Stimulated activated memory B cell treated with anti-CD40 and anti-IgM and Interleukin-4, amounts not matched to agents 10 μg/mL and 1 μg/mL and 100 μg/mL, for 72 hours (primary cell): ENCODE results near the gene DOCK10.
A peak's percentile ranks its signal among the peaks of the same experiment; 100 is the strongest.

Experiments
- ATAC-seq: fragments of 150-1000 bp; cut with Tn5 transposase; 2 replicates; pipeline ENCODE4 v1.10.0; 2021
- H3K27ac Mint-ChIP-seq: one replicate; pipeline ENCODE4 v1.8.0; 2022; ENCODE audit warnings: mild to moderate bottlenecking, mixed read lengths
- H3K27me3 Mint-ChIP-seq: one replicate; pipeline ENCODE4 v1.8.0; 2022; ENCODE audit warnings: mixed read lengths
- H3K36me3 Mint-ChIP-seq: one replicate; pipeline ENCODE4 v1.8.0; 2022; ENCODE audit warnings: mixed read lengths
- H3K4me1 Mint-ChIP-seq: one replicate; pipeline ENCODE4 v1.8.0; 2022; ENCODE audit warnings: mixed read lengths
- H3K4me3 Mint-ChIP-seq: one replicate; pipeline ENCODE4 v1.8.0; 2022; ENCODE audit warnings: mild to moderate bottlenecking, moderate library complexity, mixed read lengths
- H3K9me3 Mint-ChIP-seq: one replicate; pipeline ENCODE4 v1.8.0; 2022; ENCODE audit warnings: mixed read lengths

Gene DOCK10

GRCh38 chr2:224793946-224794345 lies 248.3 kb downstream of the DOCK10 start:
- Mint-ChIP-seq H3K4me3 (no peak overlapping the region), H3K36me3 (peaks cover 59% of the 10 kb centered on the region), H3K27me3 (no peaks in the 10 kb centered on the region), H3K27ac (no peak overlapping the region), H3K4me1 (peaks cover 5% of the 10 kb centered on the region), H3K9me3 (no peaks in the 10 kb centered on the region)
- ATAC-seq, result no peak

DNA sequence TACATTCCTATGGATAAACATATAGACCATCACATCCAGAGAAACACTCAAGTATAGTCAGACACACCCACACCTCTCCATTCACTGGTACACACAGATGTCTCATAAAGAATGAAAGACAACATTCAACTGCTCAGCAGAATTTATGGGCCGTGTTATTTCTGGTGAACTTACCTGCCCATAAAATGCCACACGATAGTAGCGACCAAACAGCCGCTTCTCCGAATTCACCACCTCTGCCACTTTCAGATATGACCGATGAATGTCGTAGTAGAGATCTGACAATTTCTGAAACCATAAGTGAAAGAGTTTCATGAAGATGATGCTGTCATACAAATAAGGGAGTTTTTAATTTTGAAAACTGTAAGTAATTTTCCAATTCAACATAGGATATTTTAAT lies 255.4 kb downstream of the DOCK10 start:
- no peak overlapping the region for H3K27ac Mint-ChIP-seq
- H3K4me3 Mint-ChIP-seq, result no peak overlapping the region
- H3K27me3 Mint-ChIP-seq, result no peaks in the 10 kb centered on the region
- ATAC-seq, result no peak
- no peaks in the 10 kb centered on the region for H3K4me1 Mint-ChIP-seq
- peaks cover 65% of the 10 kb centered on the region for H3K36me3 Mint-ChIP-seq
- no peaks in the 10 kb centered on the region for H3K9me3 Mint-ChIP-seq

DNA sequence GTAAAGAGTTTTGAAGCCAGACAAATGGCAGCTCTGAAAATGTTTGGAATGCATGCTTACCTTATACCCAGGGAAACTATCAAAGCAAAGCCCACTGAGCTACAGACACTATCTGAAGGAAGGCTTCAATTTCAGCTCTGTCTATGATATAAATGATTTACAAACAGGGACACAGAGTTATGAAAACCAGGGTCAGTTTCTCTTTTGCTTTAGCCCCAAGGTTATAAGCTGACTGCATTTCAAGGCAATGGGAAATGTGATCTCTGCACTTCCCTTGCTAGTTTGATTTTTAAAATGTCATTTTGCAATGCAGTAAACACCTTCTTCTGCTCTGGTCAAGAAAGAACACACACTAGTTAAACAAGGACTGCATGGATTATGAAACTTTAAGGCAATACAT lies 260.9 kb downstream of the DOCK10 start:
- H3K36me3 Mint-ChIP-seq, result peaks cover 47% of the 10 kb centered on the region
- no peak for ATAC-seq
- H3K27ac Mint-ChIP-seq, result no peak overlapping the region

DNA sequence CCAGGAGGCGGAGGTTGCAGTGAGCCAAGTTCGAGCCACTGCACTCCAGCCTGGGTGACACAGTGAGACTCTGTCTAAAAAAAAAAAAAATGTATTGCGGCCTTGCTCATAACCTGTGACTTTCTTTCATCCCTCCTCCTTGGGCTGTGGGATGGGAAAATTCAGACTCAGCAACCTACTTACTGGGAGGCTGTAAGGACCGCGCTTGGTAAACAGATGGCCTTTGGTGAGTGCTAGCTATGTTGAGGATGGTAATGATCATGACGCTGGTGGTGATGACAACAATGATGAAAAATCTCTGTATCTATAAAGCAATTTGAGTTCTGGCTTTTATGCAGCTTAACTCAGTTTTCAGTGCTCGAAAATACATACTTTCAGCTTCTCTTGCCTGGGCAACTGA lies 261.4 kb downstream of the DOCK10 start:
- Mint-ChIP-seq H3K4me3 (no peak overlapping the region), H3K27me3 (no peaks in the 10 kb centered on the region), H3K9me3 (no peaks in the 10 kb centered on the region), H3K36me3 (peaks cover 45% of the 10 kb centered on the region), H3K4me1 (peaks cover 8% of the 10 kb centered on the region), H3K27ac (no peak overlapping the region)
- no peak for ATAC-seq

More for the DNA sequence above, 260.9 kb downstream of the DOCK10 start:
- no peak overlapping the region for H3K4me3 Mint-ChIP-seq
- no peaks in the 10 kb centered on the region for H3K9me3 Mint-ChIP-seq
- no peaks in the 10 kb centered on the region for H3K27me3 Mint-ChIP-seq
- peaks cover 8% of the 10 kb centered on the region for H3K4me1 Mint-ChIP-seq

GRCh38 chr2:224780106-224780505 lies 262.2 kb downstream of the DOCK10 start:
- Mint-ChIP-seq H3K27me3 (no peaks in the 10 kb centered on the region), H3K27ac (no peak overlapping the region), H3K9me3 (no peaks in the 10 kb centered on the region), H3K4me1 (peaks cover 8% of the 10 kb centered on the region), H3K36me3 (peaks cover 42% of the 10 kb centered on the region), H3K4me3 (no peak overlapping the region)
- ATAC-seq, result no peak

DNA sequence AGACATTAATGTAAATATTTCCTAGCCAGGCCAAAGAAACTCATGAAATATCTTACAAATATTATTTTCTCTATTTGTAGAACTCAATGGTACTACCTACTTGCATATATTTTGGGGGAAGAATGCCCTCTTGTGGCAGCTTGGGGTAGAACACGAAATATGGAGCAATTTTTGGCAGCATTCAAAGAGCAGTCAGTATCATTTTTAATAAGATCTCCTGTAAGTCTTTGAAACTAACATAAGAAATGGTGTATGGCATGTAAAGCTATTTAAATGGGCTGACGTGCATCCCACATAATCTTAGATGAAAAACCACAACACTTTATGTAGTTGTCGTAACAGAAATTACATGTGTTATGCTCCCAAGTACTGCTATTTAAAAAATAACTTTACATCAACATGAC lies 263.8 kb downstream of the DOCK10 start:
- no peaks in the 10 kb centered on the region for H3K9me3 Mint-ChIP-seq
- peak; percentile 67 for ATAC-seq
- H3K27ac Mint-ChIP-seq, result peak overlapping the region; percentile 7
- peaks cover 45% of the 10 kb centered on the region for H3K36me3 Mint-ChIP-seq
- peaks cover 8% of the 10 kb centered on the region for H3K4me1 Mint-ChIP-seq
- no peaks in the 10 kb centered on the region for H3K27me3 Mint-ChIP-seq
- H3K4me3 Mint-ChIP-seq, result no peak overlapping the region

DNA sequence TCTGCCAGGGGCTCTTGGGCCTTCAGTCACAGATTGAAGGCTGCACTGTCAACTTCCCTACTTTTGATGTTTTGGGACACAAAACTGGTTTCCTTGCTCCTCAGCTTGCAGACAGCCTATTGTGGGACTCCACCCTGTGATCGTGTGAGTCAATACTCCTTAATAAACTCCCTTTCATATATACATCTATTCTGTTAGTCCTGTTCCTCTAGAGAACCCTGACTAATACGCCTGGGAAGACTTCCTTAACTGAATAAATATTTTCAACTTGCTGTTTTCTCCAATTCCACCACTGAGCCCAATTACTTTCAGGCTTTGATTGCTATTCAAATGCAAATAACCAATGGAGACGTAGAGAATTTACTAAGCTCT lies 264.7 kb downstream of the DOCK10 start:
- H3K36me3 Mint-ChIP-seq, result peaks cover 47% of the 10 kb centered on the region
- no peak for ATAC-seq
- no peak overlapping the region for H3K4me3 Mint-ChIP-seq
- H3K9me3 Mint-ChIP-seq, result no peaks in the 10 kb centered on the region
- no peaks in the 10 kb centered on the region for H3K27me3 Mint-ChIP-seq
- peak overlapping the region; percentile 7 for H3K27ac Mint-ChIP-seq
- H3K4me1 Mint-ChIP-seq, result peaks cover 9% of the 10 kb centered on the region

DNA sequence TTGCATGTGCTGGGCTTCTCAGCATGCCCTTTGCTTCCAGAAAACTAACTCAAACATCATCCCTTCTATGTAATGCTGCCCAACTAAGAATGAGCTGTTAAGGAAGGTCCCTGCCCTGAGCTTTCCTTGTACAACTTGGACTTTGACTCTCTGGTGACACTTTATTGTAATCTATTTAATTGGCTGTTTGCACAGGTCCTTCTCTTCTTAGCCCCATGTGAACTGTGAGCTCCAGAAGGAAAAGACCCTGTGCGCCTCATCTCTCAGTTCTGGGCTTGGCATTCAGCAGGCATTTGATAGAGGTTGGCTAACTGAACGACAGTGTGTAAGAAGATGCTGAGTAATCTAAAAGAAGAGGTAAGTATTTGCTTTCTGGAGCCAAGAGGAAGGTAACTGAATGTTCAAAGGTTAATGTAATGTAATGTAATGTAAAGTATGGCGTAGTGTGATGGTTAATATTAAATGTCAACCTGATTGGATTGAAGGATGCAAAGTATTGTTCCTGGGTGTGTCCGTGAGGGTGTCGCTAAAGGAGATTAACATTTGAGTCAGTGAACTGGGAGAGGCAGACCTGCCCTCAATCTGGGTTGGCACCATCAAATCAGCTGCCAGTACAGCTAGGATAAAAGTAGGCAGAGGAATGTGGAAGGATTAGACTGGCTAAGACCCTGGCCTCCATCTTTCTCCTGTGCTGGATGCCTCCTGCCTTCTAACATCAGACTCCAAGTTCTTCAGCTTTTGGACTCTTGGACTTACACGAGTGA lies 265.3 kb downstream of the DOCK10 start:
- Mint-ChIP-seq H3K9me3 (no peaks in the 10 kb centered on the region), H3K4me3 (no peak overlapping the region), H3K27ac (peak overlapping the region; percentile 7), H3K36me3 (peaks cover 53% of the 10 kb centered on the region), H3K27me3 (no peaks in the 10 kb centered on the region), H3K4me1 (peaks cover 13% of the 10 kb centered on the region)
- ATAC-seq, result no peak

DNA sequence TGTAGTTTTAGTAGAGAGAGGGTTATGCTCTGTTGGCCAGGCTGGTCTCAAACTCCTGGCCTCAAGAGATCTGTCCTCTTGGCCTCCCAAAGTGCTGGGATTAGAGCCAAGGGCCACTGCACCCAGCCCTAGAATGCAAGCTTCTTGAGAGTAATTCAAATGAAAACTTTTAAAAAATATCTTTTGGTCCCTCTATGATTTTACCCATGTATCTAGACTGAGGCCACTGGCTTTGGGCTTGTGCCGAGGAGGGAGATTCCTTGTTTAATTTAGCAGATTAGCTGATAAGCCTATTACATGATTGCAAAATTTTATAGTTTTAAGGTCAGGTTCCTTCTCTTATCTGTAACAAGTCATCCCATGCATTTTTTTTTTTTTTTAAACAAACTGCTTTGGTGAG lies 266.6 kb downstream of the DOCK10 start:
- peaks cover 63% of the 10 kb centered on the region for H3K36me3 Mint-ChIP-seq

GRCh38 chr2:224774735-224775134 lies 267.5 kb downstream of the DOCK10 start:
- Mint-ChIP-seq H3K4me1 (peaks cover 25% of the 10 kb centered on the region), H3K27ac (no peak overlapping the region), H3K36me3 (peaks cover 72% of the 10 kb centered on the region), H3K27me3 (no peaks in the 10 kb centered on the region), H3K4me3 (no peak overlapping the region), H3K9me3 (no peaks in the 10 kb centered on the region)
- no peak for ATAC-seq

More for the DNA sequence above, 266.6 kb downstream of the DOCK10 start:
- Mint-ChIP-seq H3K27me3 (no peaks in the 10 kb centered on the region), H3K4me3 (no peak overlapping the region), H3K4me1 (peaks cover 16% of the 10 kb centered on the region), H3K27ac (no peak overlapping the region), H3K9me3 (no peaks in the 10 kb centered on the region)
- ATAC-seq, result no peak

DNA sequence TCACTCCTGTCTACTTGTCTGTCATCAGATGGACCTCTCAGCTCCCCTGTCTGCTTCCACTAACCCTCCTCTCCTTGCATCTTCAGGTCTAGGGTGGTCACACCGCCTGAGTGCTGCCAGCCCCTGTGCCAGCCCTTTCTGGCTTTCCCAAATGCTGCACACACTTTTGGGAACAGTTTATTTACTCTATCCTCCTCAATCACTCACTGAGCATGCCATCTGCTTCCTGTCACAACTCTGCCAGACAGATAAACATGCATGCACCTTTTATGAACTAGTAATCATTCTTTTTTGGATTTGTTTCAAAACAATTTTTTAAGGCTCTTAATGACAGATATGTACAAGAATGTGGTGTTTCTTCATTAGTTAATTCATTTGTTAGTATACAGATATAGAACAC lies 269.8 kb downstream of the DOCK10 start:
- ATAC-seq, result no peak
- H3K4me3 Mint-ChIP-seq, result no peak overlapping the region
- peak overlapping the region; percentile 68 for H3K27ac Mint-ChIP-seq
- H3K36me3 Mint-ChIP-seq, result peaks cover 85% of the 10 kb centered on the region
- no peaks in the 10 kb centered on the region for H3K27me3 Mint-ChIP-seq
- peaks cover 31% of the 10 kb centered on the region for H3K4me1 Mint-ChIP-seq
- no peaks in the 10 kb centered on the region for H3K9me3 Mint-ChIP-seq

DNA sequence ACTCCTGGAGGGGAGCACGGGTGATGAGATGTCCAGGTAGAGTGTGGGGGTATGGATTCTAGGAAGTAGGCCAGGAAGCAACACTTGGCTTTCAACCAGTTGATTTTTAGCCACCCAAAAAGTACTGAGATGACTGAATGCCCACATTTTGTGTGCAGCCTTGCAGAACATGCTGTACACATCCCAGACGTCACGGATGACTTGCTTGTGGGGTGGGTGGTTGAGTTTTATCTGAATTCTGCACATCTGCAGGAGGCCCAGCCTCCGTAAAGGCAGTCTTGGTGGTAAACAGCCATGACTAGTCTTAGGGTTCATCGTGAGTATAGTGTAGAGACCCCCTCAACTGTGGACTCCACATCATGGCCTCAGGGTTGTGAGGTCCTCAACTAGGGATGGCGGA lies 272.8 kb downstream of the DOCK10 start:
- H3K36me3 Mint-ChIP-seq, result peaks cover 96% of the 10 kb centered on the region

DNA sequence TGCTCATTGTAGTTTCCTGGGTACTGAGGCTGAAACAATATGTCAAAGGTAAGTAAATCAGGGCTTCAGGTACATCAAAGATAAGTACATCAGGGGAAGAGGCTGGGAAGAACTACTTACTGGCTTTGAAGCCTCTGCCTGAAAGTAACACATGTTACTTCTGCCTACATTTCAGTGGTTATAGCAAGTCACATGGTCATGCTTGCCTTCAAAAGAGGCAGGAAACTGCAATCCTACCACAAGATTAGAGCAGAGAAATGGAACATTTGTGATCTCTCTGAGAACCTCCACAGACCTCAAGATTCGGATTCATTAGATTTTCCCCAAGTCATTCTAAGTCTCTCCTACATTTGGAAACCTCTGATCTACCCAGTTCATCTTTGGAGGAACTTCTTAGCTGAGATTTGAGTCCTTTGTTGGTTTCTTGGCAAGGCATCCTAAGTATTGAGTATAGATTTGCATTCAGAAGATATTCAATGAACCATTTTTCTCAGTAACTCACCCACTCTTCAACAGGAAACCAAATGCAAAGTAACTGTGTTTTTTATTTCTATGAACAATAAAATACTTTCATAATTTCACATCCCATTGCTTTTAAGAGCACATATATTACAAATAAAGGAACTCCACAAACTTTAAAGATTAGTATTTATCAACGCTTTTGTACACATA lies 277.6 kb downstream of the DOCK10 start:
- peak overlapping the region; percentile 25 for H3K4me3 Mint-ChIP-seq
- peaks cover 96% of the 10 kb centered on the region for H3K36me3 Mint-ChIP-seq
- H3K27ac Mint-ChIP-seq, result peak overlapping the region; percentile 87
- no peaks in the 10 kb centered on the region for H3K27me3 Mint-ChIP-seq
- peaks cover 10% of the 10 kb centered on the region for H3K9me3 Mint-ChIP-seq
- peak; percentile 90 for ATAC-seq
- peaks cover 46% of the 10 kb centered on the region for H3K4me1 Mint-ChIP-seq

More for the DNA sequence above, 272.8 kb downstream of the DOCK10 start:
- H3K27me3 Mint-ChIP-seq, result no peaks in the 10 kb centered on the region
- H3K27ac Mint-ChIP-seq, result peak overlapping the region; percentile 69
- peaks cover 45% of the 10 kb centered on the region for H3K4me1 Mint-ChIP-seq
- peaks cover 2% of the 10 kb centered on the region for H3K9me3 Mint-ChIP-seq
- no peak overlapping the region for H3K4me3 Mint-ChIP-seq
- peak; percentile 76 for ATAC-seq

GRCh38 chr2:224757934-224758548 lies 284.2 kb downstream of the DOCK10 start:
- no peak overlapping the region for H3K4me3 Mint-ChIP-seq
- peaks cover 32% of the 10 kb centered on the region for H3K9me3 Mint-ChIP-seq
- no peak overlapping the region for H3K27ac Mint-ChIP-seq
- no peak for ATAC-seq
- H3K36me3 Mint-ChIP-seq, result peaks cover 63% of the 10 kb centered on the region
- peaks cover 12% of the 10 kb centered on the region for H3K4me1 Mint-ChIP-seq
- no peaks in the 10 kb centered on the region for H3K27me3 Mint-ChIP-seq

DNA sequence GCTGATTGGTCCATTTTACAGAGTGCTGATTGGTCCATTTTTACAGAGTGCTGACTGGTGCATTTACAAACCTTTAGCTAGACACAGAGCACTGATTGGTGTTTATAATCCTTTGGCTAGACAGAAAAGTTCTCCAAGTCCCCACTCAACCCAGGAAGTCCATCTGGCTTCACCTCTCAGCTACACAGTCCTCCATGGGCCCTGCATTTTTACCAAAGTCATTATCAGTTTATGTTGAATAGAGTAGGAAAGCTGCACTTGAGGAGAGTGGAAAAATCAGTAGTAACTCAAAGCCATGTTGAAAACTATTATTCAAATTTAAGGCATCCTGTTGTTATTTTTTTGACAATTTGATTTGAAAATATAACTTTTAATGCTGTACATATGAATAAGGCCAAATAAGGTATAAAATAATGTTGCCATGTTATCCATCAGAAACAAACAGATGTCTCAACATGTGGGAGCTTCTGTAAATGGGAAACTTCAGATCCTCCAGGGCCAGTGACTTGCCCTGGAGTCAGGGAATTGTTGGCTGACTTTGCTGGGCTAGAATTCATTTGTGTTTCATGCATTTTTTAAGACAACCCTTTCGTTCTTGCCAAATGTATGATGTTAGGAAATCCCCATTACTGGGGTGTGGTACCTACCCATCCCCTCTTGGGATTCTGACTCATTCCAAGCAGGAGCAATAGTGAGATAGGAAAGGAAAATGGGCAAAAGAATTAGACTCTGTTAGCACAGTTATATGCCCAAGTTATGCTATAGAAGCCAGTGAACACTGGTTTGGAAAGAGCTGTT lies 288.3 kb downstream of the DOCK10 start:
- no peak overlapping the region for H3K4me3 Mint-ChIP-seq
- ATAC-seq, result no peak
- no peaks in the 10 kb centered on the region for H3K27me3 Mint-ChIP-seq
- H3K9me3 Mint-ChIP-seq, result peaks cover 19% of the 10 kb centered on the region
- H3K36me3 Mint-ChIP-seq, result peaks cover 24% of the 10 kb centered on the region
- H3K27ac Mint-ChIP-seq, result no peak overlapping the region
- H3K4me1 Mint-ChIP-seq, result peaks cover 18% of the 10 kb centered on the region
